Sciatic nerve (tissue), 2 donors: ENCODE data around the gene ZNF292. TPM values are rescaled to one million over a fixed set of nuclear protein-coding genes. Genes with fewer than 3 reads are reported as not detected.
A peak's percentile ranks its signal among the peaks of the same experiment; 100 is the strongest.
"Not testable (repeated sequence)": the region's sequence is repeated elsewhere in the genome, so short reads cannot be mapped to it uniquely, and the experiment has no call there.

Experiments used
- ATAC-seq: fragments of 200-7000 bp; cut with Tn5 transposase; one replicate; pipeline ENCODE4 v1.9.1; 2020; ENCODE audit warnings: mild to moderate bottlenecking, moderate library complexity
- DNase-seq: peaks from one replicate; pipeline ENCODE4 v3.0.0-alpha.2; 2020; ENCODE audit warnings: low spot score
- intact Hi-C: fragments of 100-400 bp; cut with DNase I; formaldehyde crosslinking; loops from one replicate; pipeline ENCODE4 v1.14.2; 2022
- total RNA-seq: library from RNA; stranded (reverse); fragmentation: NEBNext Ultra II Directional; extraction: Animal tissue kit (Norgen Biotek cat#: 25700); gene quantifications from one replicate; pipeline ENCODE4 v1.2.1, GENCODE V29; 2021
- donor health status: DM: no; HTN: no; CAD: no.
- donor health status: DM: no; HTN: no; CAD: no.

Gene ZNF292
- total RNA-seq, 1 donor from 2014 or later, result 96.2 TPM

GRCh38 chr6:87199787-87200186 is 44.4 kb downstream of the ZNF292 start:
- no peak for ATAC-seq

GRCh38 chr6:87200469-87201175 is 45.3 kb downstream of the ZNF292 start:
- intact Hi-C loops, result no loop called here
- DNase-seq (no peak), ATAC-seq (no peak)

More at GRCh38 chr6:87199787-87200186, 44.4 kb downstream of the ZNF292 start:
- intact Hi-C loops, result no loop called here
- no peak for DNase-seq

GRCh38 chr6:87203448-87204023 is 48.2 kb downstream of the ZNF292 start:
- no peak for ATAC-seq
- intact Hi-C loops, result no loop called here

GRCh38 chr6:87209812-87210211 is 54.4 kb downstream of the ZNF292 start:
- ATAC-seq (no peak), DNase-seq (no peak)
- intact Hi-C loops, result no loop called here

More at GRCh38 chr6:87203448-87204023, 48.2 kb downstream of the ZNF292 start:
- DNase-seq, result no peak

- intact Hi-C loops, result no loop called here
- DNase-seq (no peak), ATAC-seq (no peak)
Observed at GRCh38 chr6:87210979-87211378, 55.6 kb downstream of the ZNF292 start.

GRCh38 chr6:87212596-87212995 is 57.2 kb downstream of the ZNF292 start:
- DNase-seq (no peak), ATAC-seq (no peak)
- intact Hi-C loops, result no loop called here

GRCh38 chr6:87213364-87213763 is 58.0 kb downstream of the ZNF292 start:
- intact Hi-C loops, result no loop called here
- DNase-seq (no peak), ATAC-seq (no peak)

- ATAC-seq (no peak), DNase-seq (no peak)
- intact Hi-C loops, result no loop called here
Observed at GRCh38 chr6:87214831-87215230, 59.5 kb downstream of the ZNF292 start.

GRCh38 chr6:87220997-87221396 is 65.6 kb downstream of the ZNF292 start:
- no peak for DNase-seq
- intact Hi-C loops, result no loop called here
- ATAC-seq, result no peak

- no peak for DNase-seq
- ATAC-seq, result no peak
- intact Hi-C loops, result no loop called here
Observed at GRCh38 chr6:87222676-87223075, 67.3 kb downstream of the ZNF292 start.

GRCh38 chr6:87224971-87225370 is 69.6 kb downstream of the ZNF292 start:
- no peak for DNase-seq
- intact Hi-C loops, result no loop called here
- no peak for ATAC-seq

GRCh38 chr6:87225511-87225910 is 70.1 kb downstream of the ZNF292 start:
- ATAC-seq (no peak), DNase-seq (no peak)
- intact Hi-C loops, result no loop called here

- intact Hi-C loops, result no loop called here
- ATAC-seq, result no peak
- DNase-seq, result no peak
Observed at GRCh38 chr6:87225937-87226336, 70.6 kb downstream of the ZNF292 start.

GRCh38 chr6:87230801-87231200 is 75.4 kb downstream of the ZNF292 start:
- DNase-seq (no peak), ATAC-seq (no peak)
- intact Hi-C loops, result no loop called here

GRCh38 chr6:87237804-87238203 is 82.4 kb downstream of the ZNF292 start:
- ATAC-seq (peak; percentile 42), DNase-seq (no peak)
- intact Hi-C loops, result no loop called here

- ATAC-seq, DNase-seq, intact Hi-C loops: not testable (repeated sequence)
Observed at GRCh38 chr6:87239098-87239635, 83.8 kb downstream of the ZNF292 start.

- no peak for ATAC-seq
Observed at GRCh38 chr6:87241304-87241703, 85.9 kb downstream of the ZNF292 start.

GRCh38 chr6:87242311-87242710 is 86.9 kb downstream of the ZNF292 start:
- ATAC-seq, result no peak
- DNase-seq, result no peak
- intact Hi-C loops, result no loop called here

More at GRCh38 chr6:87241304-87241703, 85.9 kb downstream of the ZNF292 start:
- intact Hi-C loops, result no loop called here
- DNase-seq, result no peak

- ATAC-seq, result no peak
- no peak for DNase-seq
- intact Hi-C loops, result no loop called here
Observed at GRCh38 chr6:87243812-87244211, 88.4 kb downstream of the ZNF292 start.

- DNase-seq, result no peak
- intact Hi-C loops, result no loop called here
Observed at GRCh38 chr6:87244380-87244779, 89.0 kb downstream of the ZNF292 start.

More at GRCh38 chr6:87244380-87244779, 89.0 kb downstream of the ZNF292 start:
- ATAC-seq, result no peak
